Loucy (cell line): ENCODE data around the gene CDADC1.

Experiments
- H2AFZ ChIP-seq: fragments of 200-600 bp; sonication (generic); 2 replicates; pipeline ENCODE4 v1.6.0; 2016; ENCODE audit warnings: antibody characterized with exemption, mild to moderate bottlenecking, low read length, moderate library complexity
- H3F3A ChIP-seq: fragments of 200-600 bp; 2 replicates; pipeline ENCODE4 v1.6.0; 2016; ENCODE audit warnings: antibody characterized with exemption, low read depth, mild to moderate bottlenecking
- H3K27me3 ChIP-seq: fragments of 200-600 bp; sonication (generic); 2 replicates; pipeline ENCODE4 v1.6.1; 2014; ENCODE audit warnings: low read length, mild to moderate bottlenecking; ENCODE audit not compliant: insufficient read depth, poor library complexity, severe bottlenecking
- H3K36me3 ChIP-seq: fragments of 200-600 bp; sonication (generic); 2 replicates; pipeline ENCODE4 v1.6.1; 2016; ENCODE audit warnings: low read length; ENCODE audit not compliant: insufficient read depth
- H3K4me1 ChIP-seq: fragments of 200-600 bp; sonication (generic); 2 replicates; pipeline ENCODE4 v1.5.1; 2014; ENCODE audit warnings: low read length, mild to moderate bottlenecking; ENCODE audit not compliant: insufficient read depth, poor library complexity, severe bottlenecking
- H3K4me2 ChIP-seq: fragments of 200-600 bp; sonication (generic); 2 replicates; pipeline ENCODE4 v1.6.0; 2014; ENCODE audit warnings: antibody characterized with exemption, low read length, low read depth, mild to moderate bottlenecking; ENCODE audit not compliant: poor library complexity, severe bottlenecking
- H3K4me3 ChIP-seq: fragments of 200-600 bp; sonication (generic); 2 replicates; pipeline ENCODE4 v1.5.1; 2014; ENCODE audit warnings: low read length, mild to moderate bottlenecking, mixed read lengths; ENCODE audit not compliant: poor library complexity, severe bottlenecking
- H3K79me2 ChIP-seq: fragments of 200-600 bp; sonication (generic); 2 replicates; pipeline ENCODE4 v1.6.1; 2014; ENCODE audit warnings: low read length; ENCODE audit not compliant: insufficient read depth
- H3K9ac ChIP-seq: fragments of 200-600 bp; sonication (generic); 2 replicates; pipeline ENCODE4 v1.6.0; 2014; ENCODE audit warnings: mild to moderate bottlenecking, low read depth, low read length, moderate library complexity; ENCODE audit not compliant: poor library complexity, severe bottlenecking
- H3K9me2 ChIP-seq: fragments of 200-600 bp; sonication (generic); replicated peaks from 2 replicates; pipeline ENCODE4 v1.6.1; 2016; ENCODE audit warnings: low read depth, low read length, mixed read lengths
- H3K9me3 ChIP-seq: fragments of 200-600 bp; sonication (generic); 2 replicates; pipeline ENCODE4 v1.6.1; 2014; ENCODE audit warnings: mild to moderate bottlenecking, antibody characterized with exemption, low read length, low read depth; ENCODE audit not compliant: insufficient read depth
- H4K20me1 ChIP-seq: fragments of 200-600 bp; sonication (generic); 2 replicates; pipeline ENCODE4 v1.6.0; 2014; ENCODE audit warnings: antibody characterized with exemption, low read length, mild to moderate bottlenecking; ENCODE audit not compliant: insufficient read depth, poor library complexity, severe bottlenecking
- EZH2phosphoT487 ChIP-seq: fragments of 200-600 bp; IDR thresholded peaks from 2 replicates; pipeline ENCODE4 v1.6.1; 2018; ENCODE audit warnings: antibody characterized with exemption, mild to moderate bottlenecking, moderate library complexity, borderline replicate concordance
- TF ChIP-seq, protein P1 (sequence below): fragments of 200-600 bp; sonication (generic); conservative IDR thresholded peaks from 2 replicates; pipeline ENCODE4 v1.5.1; 2014; ENCODE audit warnings: mild to moderate bottlenecking, antibody characterized with exemption, low read length

Gene CDADC1

DNA sequence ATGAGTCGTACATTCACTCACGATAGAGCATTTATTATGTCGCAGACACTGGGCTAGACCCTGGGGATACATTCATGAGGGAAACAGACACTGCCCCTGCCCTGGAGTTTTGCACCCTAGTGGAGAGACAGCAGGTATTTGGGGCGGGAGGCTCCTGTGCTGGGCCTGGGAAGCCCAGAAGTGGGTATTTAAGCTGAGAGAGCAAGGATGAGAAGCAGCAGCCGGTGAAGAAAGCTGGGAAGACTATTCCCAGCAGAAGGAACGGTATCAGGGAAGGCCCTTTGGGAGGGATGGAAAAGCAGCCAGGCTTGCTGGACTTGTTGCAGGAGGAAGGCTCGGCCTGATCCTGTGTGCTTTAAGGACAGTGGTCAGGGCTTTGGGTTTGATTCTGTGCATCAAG is 54.5 kb downstream of the CDADC1 start:
- H3K79me2 ChIP-seq = no peaks in the 10 kb centered on the region
- H3K36me3 ChIP-seq = no peaks in the 10 kb centered on the region
- TF ChIP-seq, protein P1, sequence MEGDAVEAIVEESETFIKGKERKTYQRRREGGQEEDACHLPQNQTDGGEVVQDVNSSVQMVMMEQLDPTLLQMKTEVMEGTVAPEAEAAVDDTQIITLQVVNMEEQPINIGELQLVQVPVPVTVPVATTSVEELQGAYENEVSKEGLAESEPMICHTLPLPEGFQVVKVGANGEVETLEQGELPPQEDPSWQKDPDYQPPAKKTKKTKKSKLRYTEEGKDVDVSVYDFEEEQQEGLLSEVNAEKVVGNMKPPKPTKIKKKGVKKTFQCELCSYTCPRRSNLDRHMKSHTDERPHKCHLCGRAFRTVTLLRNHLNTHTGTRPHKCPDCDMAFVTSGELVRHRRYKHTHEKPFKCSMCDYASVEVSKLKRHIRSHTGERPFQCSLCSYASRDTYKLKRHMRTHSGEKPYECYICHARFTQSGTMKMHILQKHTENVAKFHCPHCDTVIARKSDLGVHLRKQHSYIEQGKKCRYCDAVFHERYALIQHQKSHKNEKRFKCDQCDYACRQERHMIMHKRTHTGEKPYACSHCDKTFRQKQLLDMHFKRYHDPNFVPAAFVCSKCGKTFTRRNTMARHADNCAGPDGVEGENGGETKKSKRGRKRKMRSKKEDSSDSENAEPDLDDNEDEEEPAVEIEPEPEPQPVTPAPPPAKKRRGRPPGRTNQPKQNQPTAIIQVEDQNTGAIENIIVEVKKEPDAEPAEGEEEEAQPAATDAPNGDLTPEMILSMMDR = no peak
- no peak for TF ChIP-seq EZH2phosphoT487
- H3K4me1 ChIP-seq = no peaks in the 10 kb centered on the region
- H3F3A ChIP-seq = no peaks in the 10 kb centered on the region
- H3K9me3 ChIP-seq = no peaks in the 10 kb centered on the region
- H3K27me3 ChIP-seq = no peaks in the 10 kb centered on the region
- H3K9ac ChIP-seq = no peak overlapping the region
- no peaks in the 10 kb centered on the region for H3K9me2 ChIP-seq
- no peak overlapping the region for H3K4me2 ChIP-seq
- no peak overlapping the region for H3K4me3 ChIP-seq
- H2AFZ ChIP-seq = no peak overlapping the region
- no peaks in the 10 kb centered on the region for H4K20me1 ChIP-seq

DNA sequence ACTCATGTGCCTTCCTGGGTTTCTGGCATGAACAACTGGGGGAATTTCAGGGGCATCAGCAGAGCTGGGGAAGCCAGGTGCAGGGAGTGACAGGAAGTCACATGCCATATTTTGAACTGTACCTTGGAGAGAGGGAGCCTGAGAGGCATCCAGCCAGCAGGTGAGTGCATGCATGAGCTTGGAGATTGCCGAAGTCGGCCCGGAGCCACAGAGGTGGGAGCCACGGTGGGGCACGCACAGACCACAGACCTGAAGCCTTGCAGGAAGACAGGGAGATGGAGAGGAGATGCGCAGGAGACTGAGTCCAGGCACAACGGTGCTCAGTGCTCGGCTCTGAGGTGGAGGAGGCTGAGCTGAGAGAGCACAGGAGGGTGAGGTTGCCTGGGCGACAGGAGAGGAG is 55.1 kb downstream of the CDADC1 start:
- TF ChIP-seq, protein P1 = no peak
- TF ChIP-seq EZH2phosphoT487 = no peak
- H3K36me3 ChIP-seq = no peaks in the 10 kb centered on the region
- no peaks in the 10 kb centered on the region for H3F3A ChIP-seq
- no peak overlapping the region for H2AFZ ChIP-seq
- no peaks in the 10 kb centered on the region for H3K9me3 ChIP-seq
- H3K9ac ChIP-seq = no peak overlapping the region
- no peaks in the 10 kb centered on the region for H3K9me2 ChIP-seq
- H3K4me1 ChIP-seq = no peaks in the 10 kb centered on the region
- no peak overlapping the region for H3K4me2 ChIP-seq
- H4K20me1 ChIP-seq = no peaks in the 10 kb centered on the region
- H3K27me3 ChIP-seq = no peaks in the 10 kb centered on the region
- H3K4me3 ChIP-seq = no peak overlapping the region
- no peaks in the 10 kb centered on the region for H3K79me2 ChIP-seq

GRCh38 chr13:49303533-49304252 is 56.0 kb downstream of the CDADC1 start:
- Histone ChIP-seq H3K4me2 (no peak overlapping the region), H3K9me2 (no peaks in the 10 kb centered on the region), H3K9ac (no peak overlapping the region), H2AFZ (no peak overlapping the region), H4K20me1 (no peaks in the 10 kb centered on the region), H3K27me3 (no peaks in the 10 kb centered on the region), H3F3A (no peaks in the 10 kb centered on the region), H3K36me3 (no peaks in the 10 kb centered on the region), H3K79me2 (no peaks in the 10 kb centered on the region), H3K4me3 (no peak overlapping the region), H3K4me1 (no peaks in the 10 kb centered on the region), H3K9me3 (no peaks in the 10 kb centered on the region)
- no peak for TF ChIP-seq EZH2phosphoT487
- TF ChIP-seq, protein P1 = no peak
